Mesodermal cell (in vitro differentiated cells): ENCODE data around the gene SERPINA5.

Source experiments
- H3K27ac ChIP-seq: 2 replicates; pipeline ENCODE4 v1.7.0; 2013; ENCODE audit warnings: mild to moderate bottlenecking, low read depth, low read length, moderate library complexity; ENCODE audit not compliant: severe bottlenecking
- H3K36me3 ChIP-seq: 2 replicates; pipeline ENCODE4 v1.7.1; 2013; ENCODE audit warnings: mild to moderate bottlenecking, low read length, moderate library complexity; ENCODE audit not compliant: control insufficient read depth, insufficient read depth
- H3K4me1 ChIP-seq: one replicate; pipeline ENCODE4 v1.7.1; 2013; ENCODE audit warnings: mild to moderate bottlenecking, low read length; ENCODE audit not compliant: insufficient read depth, control insufficient read depth, poor library complexity, severe bottlenecking
- H3K4me3 ChIP-seq: 2 replicates; pipeline ENCODE4 v1.7.0; 2013; ENCODE audit warnings: low read length, control low read depth, mild to moderate bottlenecking; ENCODE audit not compliant: insufficient read depth, poor library complexity, severe bottlenecking; ENCODE audit errors: extremely low read depth
- H3K9me3 ChIP-seq: 2 replicates; pipeline ENCODE4 v1.7.1; 2013; ENCODE audit warnings: mild to moderate bottlenecking, low read length, moderate library complexity; ENCODE audit not compliant: control insufficient read depth
- WGBS, 2 experiments: methylation state at CpG; one replicate each; pipeline ENCODE4 v1.1.5; 2013; ENCODE audit warnings: missing lambda C conversion rate in 2 of 2; ENCODE audit not compliant: insufficient coverage in 2 of 2; 5-methylcytosine and 5-hydroxymethylcytosine counted together

Gene SERPINA5

DNA sequence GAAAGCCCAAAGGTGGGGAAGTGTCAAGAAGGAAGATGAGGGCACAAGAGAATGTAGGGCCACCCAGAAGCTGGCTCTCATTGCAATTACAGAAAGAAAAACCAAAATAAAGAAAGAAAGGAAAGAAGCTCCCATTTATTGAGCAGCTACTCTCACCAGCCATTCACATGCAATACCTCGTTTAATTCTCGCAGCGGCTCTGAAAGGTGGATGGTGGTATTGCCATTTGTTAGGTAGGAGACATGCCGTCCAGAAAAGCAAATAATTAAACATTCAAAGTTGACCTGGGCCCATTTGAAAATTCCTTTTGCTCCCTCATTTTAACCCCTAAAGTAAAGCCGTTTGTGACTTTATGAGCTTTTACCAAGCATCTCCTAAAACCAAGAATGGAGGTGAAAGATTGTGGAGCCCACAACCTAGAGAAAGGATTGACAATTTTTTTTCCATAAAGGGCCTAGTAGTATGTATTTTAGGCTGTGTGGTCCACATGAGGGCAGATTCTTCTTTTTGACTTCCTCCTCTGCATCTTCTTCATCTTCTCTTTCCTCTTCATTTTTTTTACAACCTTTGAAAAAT lies 36.2 kb downstream of the SERPINA5 start:
- Histone ChIP-seq H3K36me3 (no peaks in the 10 kb centered on the region), H3K4me1 (peaks cover 3% of the 10 kb centered on the region), H3K4me3 (no peak overlapping the region), H3K27ac (no peak overlapping the region), H3K9me3 (peaks cover 27% of the 10 kb centered on the region)
- 100% methylated on average over 1 of the region's 5 CpGs; no CpG with 5 or more reads in 1 of the 2 experiments for WGBS, 2 experiments

DNA sequence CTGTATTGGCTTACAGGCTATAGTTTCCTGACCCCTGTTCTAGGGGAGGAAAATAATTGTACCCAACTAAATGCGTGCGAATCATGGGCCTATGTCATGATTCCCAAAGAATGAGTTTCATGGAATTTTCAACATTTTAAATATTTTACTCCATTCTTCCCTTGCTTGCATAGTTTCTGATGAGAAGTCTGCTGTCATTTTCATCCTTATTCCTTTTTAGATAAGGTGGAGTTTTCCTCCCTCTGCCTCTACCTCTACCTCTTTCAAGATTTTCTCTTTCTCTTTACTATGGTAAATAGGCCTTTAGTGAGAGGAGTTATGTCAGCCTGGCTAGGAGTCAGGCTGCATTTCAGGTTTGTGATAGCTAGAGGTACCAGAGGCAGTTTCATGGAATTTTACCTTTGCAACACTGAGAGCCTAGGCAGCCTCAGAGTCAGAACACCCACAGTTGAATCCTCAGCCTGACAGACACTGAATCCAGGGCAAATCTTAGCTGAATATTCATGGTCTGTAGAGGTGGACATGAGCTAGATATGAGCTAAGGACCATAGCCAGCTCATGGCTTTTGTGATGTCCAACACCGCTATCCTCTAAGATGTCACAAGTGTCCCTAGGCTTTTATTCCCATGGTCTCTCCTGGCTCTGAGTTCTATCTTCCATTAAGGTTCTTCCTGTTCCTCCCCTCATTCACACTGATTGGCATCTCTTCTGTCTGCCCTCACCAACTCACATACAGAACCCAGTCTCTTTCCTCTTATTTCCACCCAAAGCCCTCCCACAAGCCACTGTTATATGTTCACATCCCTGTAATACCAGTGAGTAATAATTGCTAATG lies 37.0 kb downstream of the SERPINA5 start:
- Histone ChIP-seq H3K4me3 (no peak overlapping the region), H3K9me3 (peaks cover 27% of the 10 kb centered on the region), H3K4me1 (no peaks in the 10 kb centered on the region), H3K36me3 (no peaks in the 10 kb centered on the region), H3K27ac (no peak overlapping the region)
- 92 to 100% methylated on average over 1 to 2 of the region's 3 CpGs for WGBS, 2 experiments

DNA sequence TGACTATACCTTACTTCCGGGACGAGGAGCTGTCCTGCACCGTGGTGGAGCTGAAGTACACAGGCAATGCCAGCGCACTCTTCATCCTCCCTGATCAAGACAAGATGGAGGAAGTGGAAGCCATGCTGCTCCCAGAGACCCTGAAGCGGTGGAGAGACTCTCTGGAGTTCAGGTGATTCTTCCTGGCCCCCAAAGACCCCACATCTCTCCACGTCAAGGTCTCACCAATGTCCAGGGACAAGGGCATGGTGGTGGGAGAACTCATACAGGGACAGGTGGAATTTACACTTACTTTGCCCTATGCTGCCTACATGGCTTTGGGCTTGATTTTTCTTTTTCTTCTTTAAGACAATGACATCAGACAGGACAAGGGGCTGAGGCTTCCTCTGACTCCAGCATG lies 38.1 kb downstream of the SERPINA5 start:
- H3K4me3 ChIP-seq, result no peak overlapping the region
- 59 to 85% methylated on average over 3 to 6 of the region's 6 CpGs for WGBS, 2 experiments
- H3K4me1 ChIP-seq, result no peaks in the 10 kb centered on the region
- no peak overlapping the region for H3K27ac ChIP-seq
- H3K9me3 ChIP-seq, result peaks cover 27% of the 10 kb centered on the region
- no peaks in the 10 kb centered on the region for H3K36me3 ChIP-seq

DNA sequence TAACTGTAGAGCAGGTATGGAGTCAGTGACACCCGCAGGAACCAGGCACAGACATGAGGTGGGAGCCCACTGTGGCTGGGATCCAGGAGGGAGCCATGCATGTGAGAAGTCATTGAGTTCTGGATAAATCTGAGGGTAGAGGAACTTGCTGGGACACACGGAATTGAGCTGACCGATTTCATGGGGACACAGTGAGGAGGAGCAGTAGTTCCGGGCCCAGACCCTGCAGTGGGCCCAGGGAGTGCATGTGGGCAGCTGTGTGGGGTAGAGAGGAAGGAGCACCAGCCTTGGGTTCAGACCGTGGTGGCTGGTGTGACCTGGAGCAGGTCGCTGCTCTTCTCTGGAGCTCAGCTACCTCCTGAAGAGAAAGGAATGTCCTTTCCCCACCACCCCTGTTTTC lies 39.4 kb downstream of the SERPINA5 start:
- H3K27ac ChIP-seq, result no peak overlapping the region
- H3K4me1 ChIP-seq, result no peaks in the 10 kb centered on the region
- 60 to 77% methylated on average over 3 to 4 of the region's 6 CpGs for WGBS, 2 experiments
- H3K9me3 ChIP-seq, result peaks cover 27% of the 10 kb centered on the region
- no peaks in the 10 kb centered on the region for H3K36me3 ChIP-seq
- no peak overlapping the region for H3K4me3 ChIP-seq

DNA sequence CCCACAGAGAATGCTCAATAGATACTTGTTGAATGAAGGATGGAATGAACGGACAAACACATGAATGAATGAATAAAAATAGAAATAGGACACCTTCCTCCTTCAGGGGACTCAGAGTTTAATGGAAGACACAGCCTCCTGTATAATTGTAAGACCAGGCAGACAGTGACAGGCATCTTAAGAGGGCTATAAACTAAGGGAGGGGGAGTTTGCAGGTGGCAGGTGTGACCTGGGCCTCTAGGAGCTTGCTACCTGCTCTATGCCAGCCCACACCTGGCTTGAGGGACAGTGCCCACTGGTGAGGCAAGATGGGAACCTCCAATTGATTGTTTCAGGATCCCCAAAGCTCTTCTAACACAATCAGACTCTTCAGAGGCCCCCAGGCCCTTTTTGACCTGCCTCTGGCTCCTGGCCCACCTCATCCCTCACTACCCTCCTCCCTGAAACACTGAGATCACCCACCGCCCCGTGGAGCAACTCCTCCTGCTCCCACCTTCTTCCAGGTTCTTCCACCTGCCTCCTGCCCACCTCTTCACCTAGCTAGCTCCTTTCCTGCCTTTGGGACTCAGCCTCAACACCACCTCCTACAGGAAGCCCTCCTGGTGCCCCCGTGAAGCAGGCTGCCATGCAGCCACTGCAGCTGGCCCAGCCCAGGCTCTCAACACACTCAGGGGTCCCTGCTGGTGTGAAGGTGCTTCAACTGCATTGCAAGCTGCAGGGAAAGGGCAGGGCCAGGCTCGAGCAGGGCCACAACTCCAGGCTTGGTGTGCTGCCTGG lies 40.3 kb downstream of the SERPINA5 start:
- H3K36me3 ChIP-seq, result no peaks in the 10 kb centered on the region
- H3K4me1 ChIP-seq, result no peaks in the 10 kb centered on the region
- no peak overlapping the region for H3K27ac ChIP-seq
- peaks cover 27% of the 10 kb centered on the region for H3K9me3 ChIP-seq
- 74 to 85% methylated on average over 3 to 5 of the region's 5 CpGs for WGBS, 2 experiments
- H3K4me3 ChIP-seq, result no peak overlapping the region

DNA sequence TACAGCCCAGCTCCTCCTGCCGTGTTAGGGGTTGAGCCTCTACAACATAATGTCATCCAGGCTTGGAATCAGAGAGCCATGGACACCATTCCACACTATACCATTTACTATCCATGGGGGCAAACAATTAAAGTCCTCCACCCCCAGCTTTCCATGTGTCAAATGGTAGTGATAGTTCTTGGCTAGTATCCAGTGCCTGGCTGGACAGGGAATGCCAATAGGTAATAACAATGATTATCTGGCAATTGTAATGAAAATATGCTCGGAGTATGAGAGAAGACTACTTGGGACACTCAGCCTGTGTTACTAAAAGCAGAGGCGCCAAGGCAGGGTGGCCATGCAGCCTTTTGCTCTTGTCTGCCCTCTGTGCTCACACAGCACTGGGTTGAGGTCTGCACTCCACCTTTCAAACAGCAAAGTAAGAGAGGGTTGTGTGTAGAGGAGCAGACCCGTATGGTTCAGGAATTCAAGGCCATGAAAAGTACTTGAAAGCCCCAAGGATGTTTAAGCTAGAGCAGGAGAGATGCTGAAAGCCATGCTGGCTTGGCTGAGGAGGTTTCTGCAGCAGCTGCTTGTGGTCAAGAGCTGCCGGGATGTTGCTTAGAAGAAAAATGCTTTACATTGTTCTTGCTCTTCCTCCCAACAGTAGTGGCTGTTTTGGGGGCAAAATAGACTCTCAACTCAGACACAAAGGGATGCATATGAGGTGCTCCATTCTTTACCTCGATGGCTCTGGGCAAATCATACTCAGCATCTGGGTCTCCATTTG lies 41.6 kb downstream of the SERPINA5 start:
- no peaks in the 10 kb centered on the region for H3K36me3 ChIP-seq
- H3K4me3 ChIP-seq, result no peak overlapping the region
- H3K4me1 ChIP-seq, result no peaks in the 10 kb centered on the region
- 73 to 84% methylated on average over 5 to 6 of the region's 6 CpGs for WGBS, 2 experiments
- H3K9me3 ChIP-seq, result peaks cover 15% of the 10 kb centered on the region
- no peak overlapping the region for H3K27ac ChIP-seq

DNA sequence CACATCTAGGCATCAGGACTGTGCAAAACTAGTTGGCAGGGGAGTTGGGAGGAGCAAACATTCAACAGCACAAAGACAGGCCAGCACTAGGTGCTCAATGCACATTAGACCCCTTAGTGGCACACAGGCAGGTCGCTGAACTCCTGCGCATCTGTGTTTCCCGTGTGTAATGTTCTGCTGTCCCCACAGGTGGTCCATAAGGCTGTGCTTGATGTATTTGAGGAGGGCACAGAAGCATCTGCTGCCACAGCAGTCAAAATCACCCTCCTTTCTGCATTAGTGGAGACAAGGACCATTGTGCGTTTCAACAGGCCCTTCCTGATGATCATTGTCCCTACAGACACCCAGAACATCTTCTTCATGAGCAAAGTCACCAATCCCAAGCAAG lies 42.2 kb downstream of the SERPINA5 start:
- H3K9me3 ChIP-seq, result peaks cover 11% of the 10 kb centered on the region
- 76 to 86% methylated on average over 3 to 4 of the region's 4 CpGs for WGBS, 2 experiments
- no peak overlapping the region for H3K27ac ChIP-seq
- no peaks in the 10 kb centered on the region for H3K4me1 ChIP-seq
- H3K36me3 ChIP-seq, result no peaks in the 10 kb centered on the region
- no peak overlapping the region for H3K4me3 ChIP-seq

DNA sequence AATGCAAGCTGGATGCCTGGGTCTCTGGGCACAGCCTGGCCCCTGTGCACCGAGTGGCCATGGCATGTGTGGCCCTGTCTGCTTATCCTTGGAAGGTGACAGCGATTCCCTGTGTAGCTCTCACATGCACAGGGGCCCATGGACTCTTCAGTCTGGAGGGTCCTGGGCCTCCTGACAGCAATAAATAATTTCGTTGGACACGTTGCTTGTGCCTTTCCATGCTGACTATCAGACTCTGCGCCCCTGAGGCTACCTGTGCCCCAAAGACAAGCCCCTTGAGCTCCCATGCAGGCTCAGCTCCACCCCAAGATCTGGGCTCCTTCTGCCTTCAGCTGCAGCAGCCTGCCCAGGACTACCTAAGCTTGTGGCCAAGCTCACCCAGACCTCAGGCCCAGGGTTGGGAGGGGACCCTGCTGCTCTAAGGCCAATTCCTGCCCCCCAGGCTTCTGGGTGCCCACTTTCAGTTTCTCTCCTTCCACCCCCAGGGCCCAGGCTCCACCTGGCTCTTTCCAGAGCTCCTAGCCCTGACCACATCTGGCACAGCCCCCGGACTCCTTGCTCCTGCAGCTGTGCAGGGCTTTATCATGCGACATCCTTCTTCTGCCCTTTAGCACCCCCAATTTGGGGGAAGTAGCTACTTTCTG lies 42.8 kb downstream of the SERPINA5 start:
- WGBS, 2 experiments, result 84 to 89% methylated on average over 5 to 6 of the region's 7 CpGs
- Histone ChIP-seq H3K27ac (no peak overlapping the region), H3K36me3 (no peaks in the 10 kb centered on the region)

DNA sequence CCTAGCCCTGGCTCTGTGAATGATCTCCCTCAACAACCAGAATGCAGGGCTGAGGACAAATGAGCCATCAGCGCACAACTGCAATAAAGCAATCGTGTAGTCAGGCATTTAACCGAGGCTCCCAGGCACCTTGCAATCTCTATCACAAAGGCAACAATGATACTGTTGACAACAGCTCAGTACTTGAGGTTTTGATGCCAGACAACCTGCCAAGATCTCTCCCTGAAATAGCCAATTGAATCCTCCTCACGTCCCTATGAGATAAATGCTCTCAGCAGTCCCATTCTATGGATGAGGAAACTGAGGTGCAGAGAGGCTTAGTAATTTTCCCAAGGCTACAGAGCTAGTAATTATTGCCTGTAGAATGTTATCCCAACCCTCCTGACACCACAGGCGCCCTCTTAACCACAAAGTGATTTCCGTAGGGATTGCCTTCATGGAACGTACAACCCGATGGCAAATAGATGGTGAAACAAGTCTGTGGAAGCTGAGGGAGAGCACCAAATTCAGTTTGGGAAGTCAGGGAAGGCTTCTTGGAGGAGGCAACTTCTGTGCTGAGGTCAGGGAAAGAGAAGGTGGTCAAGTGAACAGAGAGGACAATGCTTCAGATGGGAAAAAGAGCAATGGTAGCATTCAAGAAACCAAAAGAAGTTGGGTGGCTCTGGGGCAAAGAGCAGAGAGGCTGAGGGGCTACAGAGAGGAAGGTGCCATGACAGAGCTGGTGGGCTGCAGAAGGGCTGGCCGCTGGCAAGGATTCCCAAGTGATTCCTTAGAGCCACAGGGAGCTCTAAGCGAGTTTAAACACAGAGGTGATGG lies 43.5 kb downstream of the SERPINA5 start:
- H3K9me3 ChIP-seq, result no peaks in the 10 kb centered on the region
- H3K4me3 ChIP-seq, result no peak overlapping the region
- H3K4me1 ChIP-seq, result no peaks in the 10 kb centered on the region
- WGBS, 2 experiments, result 90 to 93% methylated on average over 8 to 9 of the region's 10 CpGs
- H3K27ac ChIP-seq, result no peak overlapping the region
- no peaks in the 10 kb centered on the region for H3K36me3 ChIP-seq

More for the DNA sequence above, 42.8 kb downstream of the SERPINA5 start:
- Histone ChIP-seq H3K4me3 (no peak overlapping the region), H3K4me1 (no peaks in the 10 kb centered on the region), H3K9me3 (peaks cover 6% of the 10 kb centered on the region)
